Colon (tissue), 2 donors: ENCODE measurements around the gene ABHD4.
"Not testable (repeated sequence)": the region's sequence is repeated elsewhere in the genome, so short reads cannot be mapped to it uniquely, and the experiment has no call there.

Experiments used
- FAIRE-seq: peaks from 2 replicates; lab custom pipeline; 2012; peaks lifted over from hg19 to GRCh38; lab: Jason Lieb, UNC
- donor health status: control.
- donor health status: control.

ABHD4 gene

DNA sequence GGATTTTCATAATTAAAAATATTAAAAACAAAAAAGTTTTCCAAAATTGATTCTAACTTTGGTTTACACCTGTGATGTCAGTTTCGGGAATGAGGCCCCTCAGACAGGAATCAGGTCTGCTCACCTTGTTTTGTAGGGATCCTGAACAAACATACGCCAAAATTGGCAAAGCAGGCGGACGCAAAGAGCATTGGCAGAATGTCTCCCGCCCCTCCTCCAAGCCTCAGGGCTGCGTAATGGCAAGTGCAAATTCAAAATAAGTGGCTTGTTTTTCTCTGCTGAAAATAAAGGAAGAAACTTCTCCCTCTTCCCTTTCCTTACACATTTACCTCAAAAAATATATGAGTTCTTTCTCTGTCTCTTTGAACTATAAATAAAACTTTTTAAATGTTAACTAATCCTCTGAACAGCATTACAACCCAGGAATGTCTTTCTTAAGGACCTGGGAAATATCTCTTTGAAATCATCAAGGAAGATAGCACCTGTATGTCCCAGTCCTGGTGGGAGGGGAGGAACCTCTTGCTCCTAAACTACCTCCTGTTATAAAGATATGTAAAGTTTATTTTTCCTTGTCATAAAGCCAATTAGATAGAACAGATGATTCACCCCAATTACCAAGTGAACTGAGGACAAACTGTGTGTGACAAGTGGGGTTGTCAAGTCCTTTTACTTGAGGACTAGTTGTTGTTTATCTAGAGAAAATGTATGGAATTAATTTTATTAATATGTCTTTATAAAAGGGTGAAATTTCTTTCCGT lies 29.6 kb downstream of the ABHD4 start:
- no peak for FAIRE-seq

DNA sequence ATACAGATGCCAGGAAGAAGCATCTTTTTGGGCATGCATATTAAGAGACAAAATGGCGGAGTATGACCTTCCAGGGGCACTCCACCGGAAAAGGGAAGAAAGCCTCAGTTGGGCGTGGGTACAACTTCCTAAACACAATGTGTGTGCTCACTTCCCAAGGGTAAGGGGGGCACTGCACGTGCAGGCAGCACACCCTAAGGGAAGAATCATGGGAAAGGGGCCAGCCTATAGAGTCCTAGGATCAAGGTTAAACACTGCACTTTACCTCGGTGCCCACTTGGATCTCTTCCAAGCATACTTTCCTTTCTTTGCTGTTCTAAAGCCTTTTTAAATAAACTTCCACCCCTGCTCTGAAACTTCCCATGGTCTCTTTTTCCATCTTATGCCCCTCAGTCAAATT lies 31.3 kb downstream of the ABHD4 start:
- FAIRE-seq, result no peak

DNA sequence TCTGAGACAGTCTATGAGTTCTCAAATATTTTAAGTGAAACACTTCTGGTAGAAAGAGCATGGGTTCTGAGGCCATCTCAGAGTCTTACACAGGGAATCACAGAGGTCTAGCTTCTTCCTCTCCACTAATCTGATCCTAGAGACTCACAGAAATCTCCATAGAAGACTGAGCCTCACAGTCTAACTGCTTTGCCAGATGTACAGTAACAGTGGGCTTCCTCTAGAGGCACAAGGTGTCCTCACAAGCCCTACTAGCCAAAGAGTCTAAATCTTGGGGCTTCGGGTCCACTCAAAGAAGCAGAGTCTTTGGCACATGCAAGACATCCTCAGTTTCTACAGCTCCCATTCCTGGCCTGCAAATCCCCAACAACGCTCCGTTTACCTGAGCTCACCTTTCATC lies 32.0 kb downstream of the ABHD4 start:
- FAIRE-seq, result no peak

DNA sequence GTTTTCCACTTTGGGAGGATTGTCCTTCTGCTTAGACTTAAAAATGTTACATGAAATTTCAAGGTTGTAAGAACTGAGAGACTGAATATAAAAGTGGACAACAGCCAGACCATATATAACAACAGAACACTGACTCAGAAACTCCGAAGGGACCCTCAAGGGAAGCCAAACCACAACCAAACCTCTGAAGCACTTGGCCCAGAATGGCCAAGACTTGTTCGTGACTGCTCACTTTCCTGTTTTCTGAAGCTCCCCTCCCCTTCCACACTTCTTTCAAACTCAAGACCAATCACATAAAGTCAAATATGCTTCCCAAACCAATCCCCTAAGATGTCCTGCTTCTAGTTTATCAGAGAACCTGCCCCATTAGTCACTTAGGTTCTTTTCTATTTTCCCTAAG lies 32.4 kb downstream of the ABHD4 start:
- no peak for FAIRE-seq

DNA sequence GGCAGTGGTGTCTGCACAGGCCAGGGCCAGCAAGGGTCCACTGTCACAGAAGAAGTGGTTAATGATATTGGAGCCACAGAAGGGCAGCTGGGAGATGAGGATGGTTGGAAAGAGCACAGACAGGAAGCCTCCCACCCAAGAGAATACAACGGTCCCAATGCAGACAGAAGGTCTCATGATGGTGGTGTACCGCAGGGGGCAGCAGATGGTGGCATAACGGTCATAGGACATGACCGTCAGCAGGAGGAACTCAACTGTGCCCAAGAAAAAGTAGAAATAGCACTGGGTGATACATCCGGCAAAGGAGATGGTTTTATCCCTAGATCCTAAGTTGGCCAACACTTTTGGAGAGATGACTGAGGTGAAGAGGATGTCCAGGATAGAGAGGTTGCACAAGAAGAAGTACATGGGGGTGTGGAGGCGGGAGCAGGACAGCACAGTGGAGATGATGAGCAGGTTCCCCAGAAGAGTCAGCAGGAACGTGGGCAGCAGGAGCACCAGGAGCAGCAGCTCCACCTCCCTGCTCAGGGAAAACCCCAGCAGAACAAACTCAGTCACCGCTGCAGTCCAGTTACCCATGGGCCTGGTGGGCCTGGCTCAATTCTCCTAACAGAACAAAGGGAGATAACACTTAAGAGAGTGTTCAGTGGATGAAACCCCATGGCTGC lies 36.3 kb downstream of the ABHD4 start:
- FAIRE-seq, result no peak

DNA sequence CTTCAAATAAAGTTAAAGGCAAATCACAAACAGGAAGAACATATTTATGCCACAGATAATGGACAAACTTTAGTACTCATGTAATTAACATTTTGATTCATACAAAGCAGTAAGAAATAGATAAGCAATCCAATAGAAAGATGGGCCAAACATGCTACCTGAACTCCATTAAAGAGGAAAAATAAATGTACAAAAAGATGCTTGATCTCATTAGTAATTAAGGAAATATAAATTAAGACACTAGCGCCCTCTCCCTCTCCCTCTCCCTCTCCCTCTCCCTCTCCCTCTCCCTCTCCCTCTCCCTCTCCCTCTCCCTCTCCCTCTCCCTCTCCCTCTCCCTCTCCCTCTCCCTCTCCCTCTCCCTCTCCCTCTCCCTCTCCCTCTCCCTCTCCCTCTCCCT lies 37.9 kb downstream of the ABHD4 start:
- FAIRE-seq, result not testable (repeated sequence)

DNA sequence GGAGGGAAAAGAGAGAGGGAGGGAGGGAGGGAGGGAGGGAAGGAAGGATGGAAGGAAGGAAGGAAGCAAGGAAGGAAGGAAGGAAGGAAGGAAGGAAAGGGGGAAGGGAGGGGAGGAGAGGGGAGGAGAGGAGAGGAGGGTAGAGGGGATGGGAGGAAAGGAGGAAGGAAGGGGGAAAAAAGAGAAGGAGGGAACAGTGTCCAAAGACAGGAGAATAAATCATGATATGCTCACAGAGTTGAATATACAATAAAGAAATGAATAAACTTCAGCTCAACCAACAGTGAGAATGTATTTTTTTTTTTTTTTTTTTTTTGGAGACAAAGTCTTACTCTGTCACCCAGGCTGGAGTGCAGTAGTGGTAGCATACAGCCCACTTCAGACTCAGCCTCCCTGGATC lies 42.1 kb downstream of the ABHD4 start:
- FAIRE-seq, result no peak

DNA sequence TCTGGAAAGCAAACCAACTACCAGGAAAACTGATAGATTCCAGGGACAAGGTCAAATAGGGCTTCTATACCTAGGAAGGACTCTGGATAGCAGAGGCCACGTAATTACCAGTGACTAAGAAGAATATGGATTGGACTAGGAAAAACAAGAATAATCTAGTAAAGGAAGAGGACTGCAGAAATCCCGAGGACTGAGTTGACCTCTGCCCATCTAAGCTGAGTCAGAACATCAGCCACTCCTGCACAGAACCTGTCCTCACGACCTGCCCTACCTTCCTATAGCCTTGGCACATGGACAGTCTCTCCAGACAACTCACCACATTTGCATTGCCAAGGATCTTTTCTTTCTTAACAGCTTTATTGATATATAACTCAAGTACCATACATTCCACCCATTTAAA lies 43.7 kb downstream of the ABHD4 start:
- FAIRE-seq, result no peak

DNA sequence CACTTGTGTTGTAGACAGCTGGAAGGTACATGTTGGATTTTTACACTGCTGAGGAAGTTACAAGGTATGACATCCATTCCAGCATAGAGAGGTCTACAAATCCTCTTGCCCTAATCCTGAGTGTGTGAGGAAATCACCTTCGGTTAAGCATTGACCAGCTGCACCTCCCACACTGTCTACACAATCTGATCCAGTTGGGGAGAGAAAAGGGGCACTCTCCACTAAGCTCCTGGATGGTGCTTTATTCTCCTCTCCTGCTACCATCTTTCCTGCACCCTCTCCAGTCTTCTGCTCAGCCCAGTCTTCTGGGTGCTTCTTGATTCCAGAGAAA lies 46.2 kb downstream of the ABHD4 start, which contains the start of gene OR6J1:
OR6J1 (minus strand) TSS at position 48 of the 331 bp plus-strand sequence. CDS start 9,541 bp downstream, outside the sequence.
- no peak for FAIRE-seq

DNA sequence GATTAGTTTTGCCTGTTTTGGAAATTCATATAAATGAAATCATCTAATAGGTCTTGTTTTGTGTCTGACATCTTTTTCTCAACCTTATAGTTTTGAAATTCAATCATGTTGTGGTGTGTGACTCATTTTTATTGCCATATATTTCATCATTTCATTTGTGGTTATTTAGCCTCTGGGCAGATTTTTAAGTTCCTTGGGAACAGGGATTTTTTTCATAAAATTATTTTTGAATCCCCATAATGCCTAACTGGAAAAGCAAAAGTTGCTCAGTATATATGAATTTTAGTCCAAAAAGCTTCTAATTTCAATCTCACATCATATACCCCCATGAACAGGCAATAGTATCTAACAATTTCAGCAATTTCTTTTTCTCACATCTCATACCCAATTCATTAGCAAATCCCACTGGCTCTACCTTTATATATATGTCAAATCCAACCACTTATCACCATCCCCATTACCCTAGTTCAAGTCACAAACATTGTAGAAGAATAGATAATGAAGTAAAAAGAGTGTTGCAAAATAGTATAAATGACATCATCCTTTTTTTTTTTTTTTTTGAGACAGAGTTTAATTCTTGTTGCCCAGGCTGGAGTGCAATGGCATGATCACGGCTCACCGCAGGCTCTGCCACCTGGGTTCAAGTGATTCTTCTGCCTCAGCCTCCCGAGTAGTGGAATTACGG lies 48.6 kb downstream of the ABHD4 start:
- no peak for FAIRE-seq

DNA sequence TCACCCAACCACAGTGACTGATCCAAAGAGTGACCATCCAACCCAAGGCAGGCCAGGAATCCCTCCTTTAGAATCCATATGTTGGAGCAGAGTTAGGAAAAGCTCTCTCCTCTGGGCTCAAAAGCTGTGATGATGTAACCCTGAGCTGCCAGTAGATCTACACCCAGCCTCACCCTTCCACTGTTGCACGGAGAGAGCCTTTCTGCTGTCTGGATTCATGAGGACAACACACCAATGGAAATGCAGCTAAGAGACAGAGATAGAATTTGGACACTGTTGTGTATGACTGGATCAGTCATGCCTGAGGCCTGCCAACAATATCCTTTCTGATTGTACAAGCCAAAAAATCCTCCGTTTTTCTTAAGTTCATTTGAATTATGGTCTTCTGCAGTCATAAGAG lies 50.4 kb downstream of the ABHD4 start:
- no peak for FAIRE-seq

DNA sequence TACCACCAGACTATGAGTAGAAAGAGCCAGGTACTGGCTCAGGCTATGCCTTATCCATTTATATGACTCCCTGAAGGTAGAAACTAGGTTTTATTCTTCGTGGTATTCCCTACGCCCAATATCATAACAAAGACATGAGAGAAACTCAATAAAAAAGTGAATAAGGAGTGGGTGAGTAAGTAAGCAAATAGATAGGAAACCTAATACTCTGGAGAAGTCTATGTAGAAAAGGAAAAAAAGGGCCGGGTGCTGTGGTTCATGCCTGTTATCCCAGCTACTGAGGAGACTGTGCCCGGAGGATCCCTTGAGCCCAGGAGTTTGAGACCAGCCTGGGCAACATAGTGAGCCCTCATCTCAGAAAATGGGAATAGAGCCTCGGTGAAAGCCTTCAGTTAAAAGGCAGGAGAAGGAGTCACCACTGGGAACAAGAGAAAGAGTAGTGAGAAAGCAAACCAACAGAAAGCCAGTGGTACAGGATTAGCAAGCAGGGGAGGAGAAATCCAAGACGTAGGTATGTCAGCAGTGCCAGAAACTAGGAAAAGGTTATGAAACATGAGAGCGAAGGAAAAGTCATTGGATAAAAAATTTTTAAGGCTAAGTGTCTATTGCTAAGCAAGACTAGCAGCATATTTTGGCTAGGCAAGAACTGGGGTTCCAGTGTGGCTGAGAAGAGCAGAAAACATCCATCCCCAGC lies 52.1 kb downstream of the ABHD4 start:
- FAIRE-seq, result no peak

DNA sequence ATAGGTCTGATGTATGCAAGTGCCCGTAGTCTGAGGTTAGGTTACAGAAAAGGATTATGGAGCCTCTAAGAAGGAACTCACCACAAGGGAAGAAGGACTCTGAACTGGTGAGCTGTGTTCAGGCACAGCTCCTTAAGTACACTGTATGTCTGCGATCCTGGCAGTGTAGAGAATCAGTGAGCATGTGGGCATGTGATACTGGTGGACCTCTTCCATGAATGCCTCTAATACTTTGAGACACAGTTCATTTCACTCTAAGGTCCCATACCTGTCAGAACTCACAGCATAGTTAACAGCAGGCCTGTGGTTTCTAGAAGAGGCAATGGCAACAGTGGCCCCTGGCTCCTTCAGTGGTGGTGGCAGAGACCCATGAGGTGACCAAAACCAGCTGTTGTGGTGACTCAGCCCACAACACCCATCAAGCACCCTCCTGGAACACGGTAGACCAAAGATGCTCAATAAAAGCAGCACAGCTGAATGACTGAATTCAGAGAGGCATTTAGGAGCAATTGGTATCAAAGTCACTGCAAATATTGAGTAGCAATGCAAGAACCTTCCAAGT lies 52.9 kb downstream of the ABHD4 start:
- no peak for FAIRE-seq

DNA sequence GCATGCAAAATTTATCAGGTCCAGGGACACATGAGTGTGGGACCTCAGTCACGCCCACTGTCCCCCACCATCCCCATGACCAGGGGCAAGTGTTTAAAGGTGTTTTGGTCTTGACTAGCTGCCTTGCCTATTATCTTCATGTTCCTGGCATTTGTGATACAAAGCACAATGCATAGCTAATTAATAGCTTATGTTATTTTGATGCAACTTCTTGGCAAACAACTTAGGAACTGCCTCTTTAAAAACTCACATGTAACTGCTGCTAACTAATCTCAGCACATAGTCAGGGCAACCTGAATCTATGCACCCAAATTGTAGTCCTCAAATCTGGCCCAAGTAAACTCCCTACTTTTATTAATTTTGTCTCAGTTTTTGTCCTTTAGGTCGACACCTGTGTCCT lies 53.5 kb downstream of the ABHD4 start:
- FAIRE-seq, result no peak

DNA sequence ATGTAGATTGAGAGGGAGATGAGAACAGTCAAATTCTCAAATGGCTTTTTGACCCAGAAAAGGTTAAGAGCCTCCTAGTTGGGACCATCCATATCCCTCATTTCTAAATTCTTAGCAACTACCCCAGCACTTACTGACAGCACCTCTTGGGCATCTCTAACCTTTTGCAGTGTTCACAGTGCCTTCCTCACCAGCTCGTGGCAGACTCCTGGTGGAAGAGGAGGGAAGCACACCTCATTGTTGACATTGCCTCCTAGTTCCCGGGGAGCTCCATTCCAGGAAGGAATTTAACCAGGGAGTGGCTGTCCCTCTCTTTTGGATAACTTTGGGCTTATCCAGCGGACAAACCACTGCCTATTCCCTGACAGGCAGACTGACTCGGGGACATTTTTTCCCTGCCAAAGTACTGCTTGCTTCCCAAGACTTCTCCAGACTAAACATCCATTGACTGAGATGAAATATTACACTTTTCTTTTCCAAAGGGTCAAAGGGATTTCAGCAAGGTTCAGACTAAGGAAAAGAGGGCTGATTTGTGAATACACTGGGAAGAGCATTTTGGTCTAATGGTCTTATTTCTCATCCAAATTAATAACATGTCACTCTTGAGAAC lies 55.0 kb downstream of the ABHD4 start:
- FAIRE-seq, result no peak

DNA sequence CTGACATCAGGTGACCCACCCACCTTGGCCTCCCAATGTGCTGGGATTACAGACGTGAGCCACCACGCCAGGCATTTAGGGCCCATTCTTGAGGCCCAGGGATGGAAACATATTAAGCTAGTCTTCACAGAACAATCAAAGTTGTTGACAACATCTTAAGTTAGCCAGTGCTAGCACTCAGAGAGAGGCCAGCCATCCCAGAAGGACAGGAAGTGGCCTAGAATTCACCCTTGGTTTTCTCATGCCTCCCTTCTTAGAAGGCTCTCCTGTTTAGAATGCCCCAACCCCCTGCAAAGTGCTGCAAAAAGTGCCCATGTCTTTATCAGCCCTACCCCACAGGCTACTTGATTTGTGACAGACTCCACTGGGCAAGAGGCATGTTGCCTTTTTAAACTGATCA lies 58.1 kb downstream of the ABHD4 start:
- FAIRE-seq, result no peak

DNA sequence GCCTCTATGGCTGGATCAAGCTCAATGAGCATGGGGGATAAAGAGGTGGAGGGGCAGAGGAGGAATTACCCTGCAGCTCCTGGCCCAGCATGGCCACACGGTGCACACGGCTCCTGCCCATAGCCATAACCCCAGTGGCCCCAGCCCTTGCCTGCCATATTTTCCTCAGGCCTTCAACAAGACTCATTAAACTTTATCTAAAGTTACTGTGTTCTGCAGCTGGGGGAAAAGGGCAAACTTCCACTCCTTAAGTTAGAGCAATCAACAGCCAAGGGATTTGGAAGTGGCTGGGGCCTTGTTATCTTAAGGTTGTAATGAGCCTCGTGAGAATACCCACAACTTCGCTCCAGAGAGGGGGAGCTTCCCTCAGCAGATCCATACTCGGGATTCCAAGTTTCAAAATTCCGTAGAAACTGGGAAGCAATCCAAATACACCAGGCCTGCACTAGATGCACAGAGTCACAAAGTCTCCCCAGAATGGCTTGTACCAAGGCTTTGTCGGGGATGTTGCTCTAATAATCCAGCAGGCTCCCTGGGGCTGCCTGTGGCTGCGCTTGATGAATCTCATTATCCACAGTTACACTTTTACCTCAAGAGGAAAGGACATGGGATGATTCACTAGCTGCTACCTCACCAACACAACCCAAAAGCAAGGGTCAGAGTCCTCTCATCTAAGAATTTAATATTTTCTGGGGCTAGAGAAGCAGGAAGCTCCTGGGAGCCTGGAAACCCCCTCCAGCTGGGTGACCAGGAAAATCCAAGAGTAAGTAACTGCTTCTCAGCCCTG lies 59.0 kb downstream of the ABHD4 start:
- FAIRE-seq, result no peak

DNA sequence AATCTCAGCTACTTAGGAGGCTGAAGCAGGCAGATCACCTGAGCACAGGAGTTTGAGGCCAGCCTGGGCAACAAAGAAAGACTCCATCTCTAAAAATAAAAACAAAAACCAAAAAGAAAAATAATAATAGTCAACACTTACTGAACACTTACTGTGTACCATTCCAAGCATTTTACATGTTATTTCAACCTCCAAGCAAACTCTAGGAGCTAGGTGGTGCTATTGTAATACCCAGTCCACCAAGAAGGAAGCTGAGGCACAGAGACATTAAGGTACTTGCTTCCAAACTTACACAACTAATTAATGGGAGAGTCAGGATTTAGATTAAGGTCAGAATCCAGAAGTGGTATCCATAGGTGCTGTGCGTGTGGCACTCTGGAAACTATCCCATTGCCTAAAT lies 59.8 kb downstream of the ABHD4 start:
- FAIRE-seq, result no peak

DNA sequence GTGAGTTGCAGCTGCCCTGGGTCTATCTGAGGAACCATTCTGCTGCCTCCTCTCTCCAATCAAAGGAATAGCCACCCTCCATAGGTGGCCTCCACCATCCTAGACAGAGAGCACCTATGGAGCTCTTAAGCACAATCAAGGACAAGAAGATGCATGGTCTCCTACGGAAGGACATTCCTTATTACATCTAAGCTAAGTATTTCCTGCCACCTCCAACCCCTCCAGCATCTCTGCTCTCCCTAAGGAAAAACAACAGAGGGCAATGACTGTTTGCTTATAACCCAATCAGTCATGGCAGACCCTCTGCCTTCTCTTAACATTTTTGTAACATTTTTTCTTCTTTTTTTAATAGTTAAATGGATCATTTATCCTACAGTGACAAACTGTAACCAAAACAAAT lies 60.8 kb downstream of the ABHD4 start:
- FAIRE-seq, result no peak

DNA sequence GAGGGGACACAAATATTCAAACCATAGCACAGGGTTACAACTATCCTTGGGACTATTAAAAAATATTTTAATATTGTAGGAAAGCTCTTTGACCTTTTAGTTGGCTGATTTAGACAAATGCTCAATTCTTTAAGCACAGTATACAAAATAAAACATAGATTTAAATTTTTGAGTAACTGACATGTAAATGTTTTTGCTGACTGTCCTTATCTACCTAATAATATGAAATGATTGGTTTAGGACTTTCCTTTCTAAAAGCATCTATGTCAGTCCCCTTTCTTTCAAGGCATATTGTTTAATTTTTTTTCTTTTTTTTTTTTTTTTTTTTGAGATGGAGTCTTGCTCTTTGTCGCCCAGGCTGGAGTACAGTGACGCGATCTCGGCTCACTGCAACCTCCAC lies 62.6 kb downstream of the ABHD4 start:
- FAIRE-seq, result no peak
